ENCODE results near the gene PEX7. TPM values are rescaled to one million over a fixed set of nuclear protein-coding genes. Genes with fewer than 3 reads are reported as not detected.

PEX7 gene
- polyA plus RNA-seq, 3 donors: 3.0 to 6.1 (median 3.9) TPM

DNA sequence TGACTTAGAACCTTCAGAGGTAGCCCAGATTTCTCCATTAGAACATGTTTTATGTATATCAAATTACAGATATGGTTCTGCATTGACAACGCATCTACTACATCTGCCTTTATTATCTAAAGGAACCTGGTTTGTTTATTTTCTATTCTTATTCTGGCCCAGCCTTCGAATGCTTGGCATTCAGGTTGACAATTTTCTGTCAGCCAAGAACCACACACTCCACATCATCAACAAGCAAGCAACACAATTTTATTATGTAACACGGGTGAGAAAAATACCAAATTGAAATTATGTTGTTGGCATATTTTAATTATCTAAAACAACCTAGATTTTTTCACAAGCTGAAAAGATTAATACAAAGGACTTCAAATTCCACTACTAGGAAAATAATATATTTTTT, 44.7 kb upstream of the PEX7 start:
- no peak for DNase-seq

DNA sequence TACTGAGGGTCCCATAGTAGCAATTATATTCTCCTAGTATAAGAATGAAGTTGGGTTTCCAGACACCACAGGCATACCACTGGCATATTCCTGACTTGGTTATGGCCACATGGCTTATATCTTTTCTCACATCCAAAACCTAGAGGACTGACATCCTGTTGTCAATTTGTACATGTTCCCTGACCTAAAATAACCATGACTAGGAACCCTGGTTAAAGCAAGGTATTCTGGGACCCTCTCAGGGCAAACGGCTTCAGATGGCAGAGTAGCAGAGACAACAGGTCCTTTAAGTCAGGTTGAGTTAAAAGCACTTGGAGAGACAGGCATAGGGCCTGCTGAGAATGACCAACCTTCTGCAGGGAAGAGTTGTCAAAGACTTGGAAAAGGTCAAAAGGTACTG, 42.7 kb upstream of the PEX7 start:
- Histone ChIP-seq H3K27me3 (ENCODE audit: control insufficient read depth in 2 of 2, insufficient read depth in 2 of 2, low read length in 2 of 2) (no peaks in the 10 kb centered on the region), H2AFZ (ENCODE audit: insufficient read depth, low read depth, low read length, poor library complexity, severe bottlenecking) (no peak overlapping the region), H3K9ac (ENCODE audit: insufficient read depth, low read length, poor library complexity, severe bottlenecking) (no peak overlapping the region), H4K20me1 (ENCODE audit: insufficient read depth, low read length) (peaks cover 6% of the 10 kb centered on the region), H3K4me1 (ENCODE audit: control insufficient read depth in 1 of 2, insufficient read depth in 2 of 2, low read length in 2 of 2) (peaks cover 58 to 75% of the 10 kb centered on the region in 2 donors), H3K9me3 (replicated peaks in 1 of 2; ENCODE audit: control insufficient read depth in 1 of 2, insufficient read depth in 1 of 2, low read length in 2 of 2) (no peaks in the 10 kb centered on the region), H3K79me2 (ENCODE audit: insufficient read depth, low read length) (peaks cover 96% of the 10 kb centered on the region), H3K27ac (ENCODE audit: low read depth in 1 of 2, low read length in 2 of 2) (no peak overlapping the region), H3K36me3 (replicated peaks in 1 of 2; ENCODE audit: control insufficient read depth in 1 of 2, insufficient read depth in 2 of 2, low read length in 2 of 2) (no peaks in the 10 kb centered on the region), H3K4me2 (replicated peaks; ENCODE audit: extremely low read depth, low read length, poor library complexity, severe bottlenecking) (no peak overlapping the region), H3K4me3 (replicated peaks in 1 of 3; ENCODE audit: low read depth in 2 of 3, low read length in 3 of 3) (no peak overlapping the region)
- WGBS (ENCODE audit: insufficient coverage): 90% methylated on average over 1 of the region's 1 CpG
- Mint-ChIP-seq H3K9me3 (peaks cover 0 to 2% (median 0%) of the 10 kb centered on the region in 7 donors), H3K36me3 (peaks cover 2 to 10% of the 10 kb centered on the region in 2 donors), H3K4me3 (no peak overlapping the region), H3K27me3 (ENCODE audit: low read depth in 3 of 3) (peaks cover 0 to 2% (median 0%) of the 10 kb centered on the region in 3 donors), H3K27ac (peak overlapping the region in 2 of 7 donors; percentile 46 to 71), H3K4me1 (peaks cover 64% of the 10 kb centered on the region)
- intact Hi-C loops (cut with micrococcal nuclease): loop anchor here in 1 of 2 donors (10.0 kb wide), 2 partner anchors 455 to 495 kb away; partner anchors contain the start of gene BCLAF1
- TF ChIP-seq, protein P1, sequence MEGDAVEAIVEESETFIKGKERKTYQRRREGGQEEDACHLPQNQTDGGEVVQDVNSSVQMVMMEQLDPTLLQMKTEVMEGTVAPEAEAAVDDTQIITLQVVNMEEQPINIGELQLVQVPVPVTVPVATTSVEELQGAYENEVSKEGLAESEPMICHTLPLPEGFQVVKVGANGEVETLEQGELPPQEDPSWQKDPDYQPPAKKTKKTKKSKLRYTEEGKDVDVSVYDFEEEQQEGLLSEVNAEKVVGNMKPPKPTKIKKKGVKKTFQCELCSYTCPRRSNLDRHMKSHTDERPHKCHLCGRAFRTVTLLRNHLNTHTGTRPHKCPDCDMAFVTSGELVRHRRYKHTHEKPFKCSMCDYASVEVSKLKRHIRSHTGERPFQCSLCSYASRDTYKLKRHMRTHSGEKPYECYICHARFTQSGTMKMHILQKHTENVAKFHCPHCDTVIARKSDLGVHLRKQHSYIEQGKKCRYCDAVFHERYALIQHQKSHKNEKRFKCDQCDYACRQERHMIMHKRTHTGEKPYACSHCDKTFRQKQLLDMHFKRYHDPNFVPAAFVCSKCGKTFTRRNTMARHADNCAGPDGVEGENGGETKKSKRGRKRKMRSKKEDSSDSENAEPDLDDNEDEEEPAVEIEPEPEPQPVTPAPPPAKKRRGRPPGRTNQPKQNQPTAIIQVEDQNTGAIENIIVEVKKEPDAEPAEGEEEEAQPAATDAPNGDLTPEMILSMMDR (IDR thresholded peaks at IDR 0.05): no peak
- no peak for DNase-seq

More for the DNA sequence above, 44.7 kb upstream of the PEX7 start:
- H2AFZ ChIP-seq (ENCODE audit: insufficient read depth, low read depth, low read length, poor library complexity, severe bottlenecking): no peak overlapping the region
- peaks cover 61 to 76% of the 10 kb centered on the region in 2 donors for H3K4me1 ChIP-seq (ENCODE audit: control insufficient read depth in 1 of 2, insufficient read depth in 2 of 2, low read length in 2 of 2)
- intact Hi-C loops (cut with micrococcal nuclease): no loop called here
- H3K27ac ChIP-seq (ENCODE audit: low read depth in 1 of 2, low read length in 2 of 2): no peak overlapping the region
- Mint-ChIP-seq H3K4me3 (no peak overlapping the region), H3K36me3 (peaks cover 5 to 7% of the 10 kb centered on the region in 2 donors), H3K4me1 (peaks cover 69% of the 10 kb centered on the region), H3K27ac (no peak overlapping the region), H3K27me3 (ENCODE audit: low read depth in 3 of 3) (no peaks in the 10 kb centered on the region), H3K9me3 (no peaks in the 10 kb centered on the region)
- H3K9me3 ChIP-seq (replicated peaks in 1 of 2; ENCODE audit: control insufficient read depth in 1 of 2, insufficient read depth in 1 of 2, low read length in 2 of 2): no peaks in the 10 kb centered on the region
- no CpG with 5 or more reads among the region's 3 CpGs for WGBS (ENCODE audit: insufficient coverage)
- H3K36me3 ChIP-seq (replicated peaks in 1 of 2; ENCODE audit: control insufficient read depth in 1 of 2, insufficient read depth in 2 of 2, low read length in 2 of 2): no peaks in the 10 kb centered on the region
- H3K79me2 ChIP-seq (ENCODE audit: insufficient read depth, low read length): peaks cover 94% of the 10 kb centered on the region
- TF ChIP-seq, protein P1 (IDR thresholded peaks at IDR 0.05): no peak
- peaks cover 6% of the 10 kb centered on the region for H4K20me1 ChIP-seq (ENCODE audit: insufficient read depth, low read length)
- H3K4me3 ChIP-seq (replicated peaks in 1 of 3; ENCODE audit: low read depth in 2 of 3, low read length in 3 of 3): no peak overlapping the region
- no peak overlapping the region for H3K4me2 ChIP-seq (replicated peaks; ENCODE audit: extremely low read depth, low read length, poor library complexity, severe bottlenecking)
- H3K9ac ChIP-seq (ENCODE audit: insufficient read depth, low read length, poor library complexity, severe bottlenecking): no peak overlapping the region
- no peaks in the 10 kb centered on the region for H3K27me3 ChIP-seq (ENCODE audit: control insufficient read depth in 2 of 2, insufficient read depth in 2 of 2, low read length in 2 of 2)
